HG02981 (cell line): ENCODE results near the gene GPBAR1.

ENCODE experiments used
- ATAC-seq: cut with Tn5 transposase; IDR thresholded peaks from one replicate; pipeline ENCODE4 v1.9.1; 2021; ENCODE audit warnings: mild to moderate bottlenecking, moderate library complexity; ENCODE audit not compliant: unreplicated experiment

The GPBAR1 gene

DNA sequence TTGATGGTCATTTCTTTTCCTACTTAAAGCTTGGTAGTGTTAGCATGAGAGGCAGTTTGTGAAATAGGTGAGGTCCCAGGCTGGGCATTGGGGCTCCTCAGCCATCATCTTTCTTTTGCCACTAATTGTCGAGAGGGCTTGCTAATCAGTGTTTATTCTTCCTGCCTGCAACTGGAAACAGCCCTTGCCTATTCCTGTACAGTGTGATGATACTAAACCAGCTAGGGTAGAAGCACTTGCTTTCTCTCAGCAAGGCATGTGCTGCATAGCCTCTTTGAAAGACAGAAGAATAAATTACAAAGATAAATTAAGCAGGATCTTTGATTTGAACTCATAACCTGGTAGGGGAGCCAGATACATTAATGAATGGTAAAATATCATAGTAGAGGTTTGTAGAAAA, 16.6 kb upstream of the GPBAR1 start:
- no peak for ATAC-seq

DNA sequence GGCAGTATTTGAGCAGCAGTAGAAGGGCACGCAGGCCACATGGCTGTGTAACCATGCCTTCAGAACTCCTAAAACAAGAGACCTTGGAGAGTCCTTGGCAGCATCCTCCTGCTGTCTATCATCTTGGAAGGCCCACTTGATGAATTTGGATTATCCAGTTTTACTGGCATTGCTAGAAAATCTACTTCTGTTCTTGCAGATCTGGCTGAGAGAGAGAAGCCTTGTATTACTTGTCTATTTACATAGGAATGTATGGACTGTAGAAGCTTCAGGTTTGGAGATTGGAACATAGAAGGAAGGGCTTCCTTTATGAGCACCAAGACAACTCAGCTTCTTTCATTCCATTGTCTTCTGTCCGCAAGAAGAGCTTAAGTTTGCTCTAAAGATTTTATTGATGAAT, 16.1 kb upstream of the GPBAR1 start:
- ATAC-seq: no peak

DNA sequence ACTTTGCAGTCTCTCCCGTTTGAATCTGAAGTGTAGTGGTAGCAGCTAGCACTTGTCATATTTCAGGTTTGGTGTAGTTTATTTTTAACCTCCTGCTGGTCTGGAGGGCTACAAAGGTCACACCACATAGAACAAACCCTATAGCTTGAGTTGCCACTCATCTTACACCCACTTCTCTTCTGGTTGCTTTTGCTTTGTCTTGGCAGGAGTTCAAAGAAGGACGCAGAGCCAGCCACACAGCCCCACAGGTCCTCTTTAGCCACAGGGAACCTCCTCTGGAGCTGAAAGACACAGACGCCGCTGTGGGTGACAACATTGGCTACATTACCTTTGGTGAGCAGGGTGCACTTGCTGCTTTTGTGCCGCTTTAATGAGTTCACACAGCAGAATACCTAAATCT, 15.6 kb upstream of the GPBAR1 start:
- ATAC-seq: no peak

DNA sequence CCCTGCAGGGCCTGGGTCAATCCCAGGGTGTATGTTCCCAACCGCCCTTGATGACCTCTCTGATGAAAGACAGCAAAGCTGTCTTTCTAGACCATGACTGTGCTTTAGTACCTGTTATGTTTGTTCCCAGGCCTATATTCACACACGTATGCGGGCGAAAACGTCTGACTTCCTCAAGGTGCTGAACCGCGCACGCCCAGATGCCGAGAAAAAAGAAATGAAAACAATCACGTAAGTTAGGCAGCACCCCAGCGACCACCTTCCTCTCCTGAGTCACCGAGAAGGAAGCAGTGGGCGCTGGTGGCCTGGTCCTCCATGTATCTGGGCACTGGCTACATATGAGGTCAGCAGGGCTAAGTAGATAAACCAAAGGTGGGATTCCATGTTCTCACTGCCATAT, 11.1 kb upstream of the GPBAR1 start:
- ATAC-seq: no peak

DNA sequence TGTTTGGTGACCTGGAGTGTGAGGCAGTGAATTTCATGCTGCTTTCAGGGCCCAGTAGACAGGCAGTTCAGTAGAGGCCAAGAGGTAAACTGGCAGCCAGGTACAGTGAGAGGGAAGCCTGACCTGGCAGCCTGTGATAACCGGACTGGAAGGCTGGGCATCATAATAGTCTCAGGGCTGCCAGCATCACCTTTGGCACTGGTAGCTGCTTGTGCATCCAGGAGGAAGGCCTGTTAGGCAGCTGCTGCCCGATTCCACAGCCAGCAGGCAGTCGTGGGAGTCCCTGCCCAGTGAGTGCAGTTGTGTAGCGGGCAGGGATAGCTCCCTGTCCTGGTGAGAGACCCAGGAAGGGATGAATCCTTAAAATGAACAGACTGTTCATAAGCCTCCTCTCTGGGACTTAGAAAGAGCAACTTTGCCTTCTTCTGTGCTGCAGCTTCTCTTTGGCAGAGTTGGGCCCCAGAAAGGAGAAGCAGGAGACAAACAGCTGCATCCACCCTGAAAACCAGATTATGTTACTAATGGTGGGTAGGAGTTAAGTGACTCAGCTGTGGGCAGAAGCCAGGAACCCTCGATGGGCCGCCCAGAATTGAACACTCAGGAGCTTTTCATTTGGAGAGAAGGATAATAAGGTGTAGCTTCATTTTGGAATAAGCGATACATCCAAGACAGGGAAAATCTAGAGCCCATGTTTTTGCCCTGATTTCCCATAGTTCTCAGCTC, 8.1 kb upstream of the GPBAR1 start:
- no peak for ATAC-seq

DNA sequence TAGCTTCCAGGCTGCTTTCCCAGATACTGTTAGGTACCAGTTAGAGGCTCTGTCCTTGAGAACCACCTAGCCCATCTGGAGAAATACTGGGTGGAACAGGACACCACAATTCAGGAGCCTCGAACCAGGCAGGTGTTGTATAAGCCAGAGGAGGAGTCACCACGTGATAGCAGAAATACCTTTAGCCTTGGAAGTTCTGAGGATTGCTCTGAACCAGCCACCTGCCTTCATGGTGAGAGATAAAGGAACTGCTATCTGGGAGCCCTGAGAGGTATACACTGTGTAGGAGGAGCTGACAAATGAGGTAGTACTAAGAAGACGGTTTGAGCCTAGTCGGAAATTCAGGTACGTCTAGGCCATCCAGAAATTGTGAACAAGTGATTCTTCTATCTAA, 7.6 kb upstream of the GPBAR1 start:
- no peak for ATAC-seq

DNA sequence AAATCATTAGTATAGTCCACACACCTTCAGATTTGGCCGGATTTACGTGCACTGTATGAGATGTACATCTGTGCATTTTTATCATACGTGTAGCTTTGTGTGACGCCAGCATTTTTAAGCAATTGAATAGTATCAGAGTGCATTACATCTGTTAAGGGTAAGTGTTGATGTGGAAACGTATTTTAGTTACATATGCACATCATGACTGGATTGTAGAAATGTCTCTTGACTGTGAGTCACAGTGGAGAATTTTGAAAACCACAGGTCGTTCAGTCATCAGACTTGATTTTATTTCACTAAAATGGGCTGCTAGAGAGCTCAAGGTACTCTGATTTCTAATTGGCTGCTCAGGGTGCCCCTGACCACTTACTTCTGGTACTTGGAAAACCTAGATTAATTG, 5.4 kb upstream of the GPBAR1 start:
- no peak for ATAC-seq

DNA sequence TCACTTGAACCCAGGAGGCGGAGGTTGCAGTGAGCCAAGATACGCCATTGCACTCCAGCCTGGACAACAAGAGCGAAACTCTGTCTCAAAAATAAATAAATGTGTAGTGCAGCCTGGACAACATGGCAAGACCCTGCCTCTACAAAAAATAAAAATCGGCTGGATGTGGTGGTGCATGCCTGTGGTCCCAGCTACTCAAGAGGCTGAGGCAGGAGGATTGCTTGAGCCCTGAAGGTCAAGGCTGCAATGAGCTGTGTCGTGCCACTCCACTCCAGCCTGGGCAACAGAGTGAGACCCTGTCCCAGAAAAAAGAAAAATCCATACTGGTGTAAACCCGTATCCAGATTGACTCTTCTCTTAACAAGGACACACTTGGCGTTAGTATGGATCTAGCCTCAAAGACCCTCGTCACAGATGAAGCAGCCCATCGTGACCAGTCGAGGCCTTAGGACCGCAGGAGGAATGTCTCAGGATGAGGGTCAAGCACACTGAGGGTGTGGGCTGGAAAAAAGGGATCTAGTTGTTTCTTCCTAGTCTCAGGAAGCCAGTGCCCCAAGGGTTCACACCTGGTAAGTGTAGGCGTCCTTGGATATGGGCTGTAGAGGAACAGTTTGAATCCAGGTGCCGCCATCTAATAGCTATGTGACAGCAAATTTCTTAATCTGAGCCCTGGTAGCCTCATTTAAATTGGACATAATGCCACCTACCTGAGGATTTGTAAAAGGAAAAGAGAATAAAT, 4.0 kb upstream of the GPBAR1 start:
- no peak for ATAC-seq

DNA sequence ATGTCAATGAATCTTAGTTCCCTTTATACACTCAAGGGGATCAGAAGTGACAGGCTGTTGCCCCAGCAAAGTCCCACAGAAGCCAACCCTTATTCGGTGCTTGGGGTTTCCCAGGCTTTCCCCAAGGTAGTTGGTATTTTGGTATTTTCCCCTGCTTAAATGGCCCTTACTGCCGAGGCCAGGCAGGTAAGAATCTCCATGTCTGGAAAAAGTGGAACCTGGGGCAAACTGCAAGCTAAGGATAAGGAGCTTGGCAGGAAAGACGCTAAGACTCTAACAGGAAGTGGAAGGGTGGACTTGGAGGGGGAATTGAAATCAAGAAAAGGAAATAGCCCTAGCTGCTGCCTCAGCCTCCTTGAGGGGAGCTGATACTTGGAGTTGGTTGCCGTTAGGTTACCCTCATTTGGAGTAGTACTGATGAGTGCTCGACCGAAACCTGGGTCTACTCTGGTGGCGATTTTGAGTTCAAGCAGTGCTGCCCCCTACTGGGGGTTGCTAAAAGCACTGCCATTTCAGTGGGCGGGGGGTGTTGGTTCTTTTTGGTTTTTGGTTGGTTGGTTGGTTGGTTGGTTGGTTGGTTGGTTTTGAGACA, 3.3 kb upstream of the GPBAR1 start:
- ATAC-seq: peak; percentile 88

DNA sequence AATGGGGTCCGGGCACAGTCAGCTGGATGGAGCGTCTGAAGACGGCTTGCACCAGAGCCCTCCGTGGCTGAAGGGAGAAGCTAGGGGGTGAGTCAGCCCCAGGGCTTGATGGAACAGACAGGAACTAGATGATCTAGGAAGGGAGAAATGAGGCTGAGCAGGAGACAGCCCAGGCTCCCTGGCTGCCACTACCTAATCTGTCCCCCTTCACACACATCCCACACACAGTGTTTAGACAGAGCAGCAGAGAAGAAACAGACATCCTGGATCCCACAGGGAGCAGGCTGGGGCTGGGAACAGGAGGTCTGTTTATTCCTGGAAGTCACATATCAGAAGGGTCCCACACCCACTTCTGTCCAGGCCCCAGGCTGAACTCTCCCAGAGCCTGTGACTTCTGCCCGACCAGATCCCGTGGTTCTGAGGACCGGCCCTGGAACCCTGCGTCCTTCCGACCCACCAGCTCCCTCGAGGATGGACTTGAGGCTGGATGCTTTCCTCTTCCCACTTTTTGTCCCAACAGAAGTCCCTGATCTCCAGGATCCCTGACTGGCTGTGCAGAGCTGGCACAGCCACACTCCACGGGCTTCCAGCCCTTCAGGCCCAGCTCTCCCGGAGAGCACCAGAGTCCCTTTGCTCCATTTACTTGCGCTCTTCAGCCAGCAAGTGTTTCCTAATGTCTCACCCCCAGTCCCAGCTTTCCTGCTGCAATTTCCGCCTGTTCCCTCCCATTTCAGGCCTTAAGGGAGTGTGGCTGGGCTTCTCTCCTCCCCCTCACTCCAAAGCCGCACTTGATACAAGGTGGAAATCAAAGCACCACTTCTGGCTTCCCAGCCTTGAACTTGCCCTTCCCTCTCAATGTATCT, 1.5 kb upstream of the GPBAR1 start:
- no peak for ATAC-seq

DNA sequence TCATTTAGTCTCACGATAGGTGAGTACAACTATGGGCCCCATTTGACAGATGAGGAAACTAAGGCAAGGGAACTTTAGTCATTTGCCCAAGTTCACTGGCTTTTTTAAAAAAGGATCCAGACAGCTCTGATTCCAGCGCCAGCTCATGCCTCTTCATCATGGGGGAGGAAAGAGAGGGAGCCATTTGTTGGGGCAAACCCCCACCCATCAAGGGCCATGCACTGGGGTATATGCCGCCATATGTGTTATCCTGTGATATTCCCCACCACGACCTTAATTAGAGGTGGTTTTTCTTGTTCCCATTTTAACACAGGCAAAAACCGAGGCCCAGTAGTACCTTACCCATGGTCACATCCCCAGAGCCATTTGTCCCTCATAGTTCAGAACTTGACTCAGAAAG, 649 bp upstream of the GPBAR1 start:
- ATAC-seq: no peak

DNA sequence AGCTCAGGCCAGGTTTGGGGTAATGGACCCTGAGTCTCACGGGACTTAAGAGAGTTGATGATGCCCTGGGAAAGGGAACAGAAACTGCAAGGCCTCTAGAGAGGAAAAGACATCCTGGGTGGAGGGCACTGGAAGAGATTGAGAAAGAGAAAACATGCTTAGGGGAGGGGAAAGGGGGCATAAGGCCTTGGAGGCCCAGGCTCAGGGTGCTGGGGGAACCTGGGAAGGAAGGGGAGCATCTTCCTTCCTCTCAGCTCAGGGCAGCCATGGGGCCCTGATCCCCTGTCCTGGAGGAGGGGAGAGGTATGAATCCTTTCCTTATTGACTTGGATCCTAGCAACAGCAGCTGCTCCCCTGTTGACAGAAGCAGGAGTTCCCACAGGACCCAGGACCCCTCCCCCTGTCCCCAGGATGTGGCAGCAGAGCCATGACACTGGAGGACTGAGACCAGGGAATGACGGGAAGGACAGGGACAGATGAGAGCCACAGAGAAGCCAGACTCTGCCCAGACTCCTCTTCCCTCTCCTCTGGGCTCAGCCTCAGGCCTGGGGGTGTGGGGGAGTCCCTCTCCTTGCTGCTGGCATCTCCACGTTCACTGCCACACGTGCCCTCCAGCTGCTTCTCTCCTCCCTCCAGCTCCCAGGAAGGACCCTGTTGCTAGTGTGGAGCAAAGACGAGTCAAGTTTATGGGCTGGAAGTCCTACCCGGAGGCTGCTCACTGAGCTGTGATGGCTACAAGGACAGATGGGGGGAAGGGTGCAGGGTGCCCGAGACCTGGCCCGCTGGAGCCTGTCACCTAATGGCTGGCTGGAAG, 815 bp downstream of the GPBAR1 start:
- no peak for ATAC-seq

DNA sequence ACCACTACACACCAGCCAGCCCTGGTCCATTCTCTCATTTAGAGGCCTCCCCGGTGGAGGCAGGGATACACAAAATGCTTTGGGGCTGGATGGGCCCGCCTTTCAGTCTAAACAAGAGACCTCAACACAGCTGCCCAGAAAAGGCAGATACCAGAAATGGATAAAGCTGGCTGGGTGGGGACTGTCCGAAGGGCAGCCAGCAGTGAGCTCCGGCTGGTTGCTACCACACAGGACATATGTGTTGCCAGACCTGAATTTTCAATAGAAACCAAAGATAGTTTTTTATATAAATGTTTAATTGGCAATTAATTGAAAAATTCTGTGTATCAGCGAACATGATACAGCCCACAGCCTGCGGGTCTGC, 1.4 kb downstream of the GPBAR1 start:
- ATAC-seq: no peak

DNA sequence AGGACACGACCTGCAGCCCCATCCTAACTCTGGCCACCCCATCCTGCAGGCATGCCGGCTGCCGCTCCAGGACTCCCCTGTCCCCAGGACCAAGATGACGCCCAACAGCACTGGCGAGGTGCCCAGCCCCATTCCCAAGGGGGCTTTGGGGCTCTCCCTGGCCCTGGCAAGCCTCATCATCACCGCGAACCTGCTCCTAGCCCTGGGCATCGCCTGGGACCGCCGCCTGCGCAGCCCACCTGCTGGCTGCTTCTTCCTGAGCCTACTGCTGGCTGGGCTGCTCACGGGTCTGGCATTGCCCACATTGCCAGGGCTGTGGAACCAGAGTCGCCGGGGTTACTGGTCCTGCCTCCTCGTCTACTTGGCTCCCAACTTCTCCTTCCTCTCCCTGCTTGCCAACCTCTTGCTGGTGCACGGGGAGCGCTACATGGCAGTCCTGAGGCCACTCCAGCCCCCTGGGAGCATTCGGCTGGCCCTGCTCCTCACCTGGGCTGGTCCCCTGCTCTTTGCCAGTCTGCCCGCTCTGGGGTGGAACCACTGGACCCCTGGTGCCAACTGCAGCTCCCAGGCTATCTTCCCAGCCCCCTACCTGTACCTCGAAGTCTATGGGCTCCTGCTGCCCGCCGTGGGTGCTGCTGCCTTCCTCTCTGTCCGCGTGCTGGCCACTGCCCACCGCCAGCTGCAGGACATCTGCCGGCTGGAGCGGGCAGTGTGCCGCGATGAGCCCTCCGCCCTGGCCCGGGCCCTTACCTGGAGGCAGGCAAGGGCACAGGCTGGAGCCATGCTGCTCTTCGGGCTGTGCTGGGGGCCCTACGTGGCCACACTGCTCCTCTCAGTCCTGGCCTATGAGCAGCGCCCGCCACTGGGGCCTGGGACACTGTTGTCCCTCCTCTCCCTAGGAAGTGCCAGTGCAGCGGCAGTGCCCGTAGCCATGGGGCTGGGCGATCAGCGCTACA, 2.1 kb downstream of the GPBAR1 start:
- no peak for ATAC-seq

DNA sequence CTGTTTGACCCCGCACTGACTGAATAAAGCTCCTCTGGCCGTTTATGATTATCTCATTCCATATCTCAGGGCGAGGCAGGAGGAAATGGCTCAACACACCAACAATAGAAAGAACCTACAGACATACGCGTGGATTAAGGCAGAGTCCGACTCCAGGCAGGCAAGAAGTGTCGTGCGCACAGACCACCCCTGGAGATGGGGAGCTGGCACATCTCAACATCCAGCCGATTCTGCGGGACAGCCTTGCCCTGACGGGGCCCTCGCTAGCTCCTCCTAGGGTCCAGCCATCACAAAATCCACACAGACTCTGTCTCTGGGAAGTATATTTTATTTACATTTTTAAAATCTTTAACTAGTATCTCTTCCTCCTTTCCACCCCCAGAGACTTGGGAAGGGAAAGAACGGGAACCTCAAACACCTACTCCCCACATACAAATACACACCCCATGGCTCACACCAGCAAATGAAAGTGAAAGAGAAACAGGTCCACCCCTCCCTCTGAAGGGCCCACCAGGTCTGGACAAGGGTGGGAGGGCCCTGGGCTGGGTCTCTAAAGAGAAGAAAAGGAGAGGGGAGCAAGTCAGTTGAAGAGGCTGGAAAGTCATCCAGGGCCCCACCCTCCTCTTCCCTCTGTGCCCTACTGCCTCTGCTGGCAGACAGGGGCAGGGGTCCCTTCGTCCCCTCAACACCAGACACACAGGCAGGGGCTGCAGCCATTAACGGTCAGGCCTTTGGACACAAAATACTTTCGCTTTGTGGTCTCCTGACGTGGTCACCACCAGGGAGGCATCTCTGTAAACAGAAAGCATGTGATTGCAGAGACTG, 3.2 kb downstream of the GPBAR1 start:
- no peak for ATAC-seq

DNA sequence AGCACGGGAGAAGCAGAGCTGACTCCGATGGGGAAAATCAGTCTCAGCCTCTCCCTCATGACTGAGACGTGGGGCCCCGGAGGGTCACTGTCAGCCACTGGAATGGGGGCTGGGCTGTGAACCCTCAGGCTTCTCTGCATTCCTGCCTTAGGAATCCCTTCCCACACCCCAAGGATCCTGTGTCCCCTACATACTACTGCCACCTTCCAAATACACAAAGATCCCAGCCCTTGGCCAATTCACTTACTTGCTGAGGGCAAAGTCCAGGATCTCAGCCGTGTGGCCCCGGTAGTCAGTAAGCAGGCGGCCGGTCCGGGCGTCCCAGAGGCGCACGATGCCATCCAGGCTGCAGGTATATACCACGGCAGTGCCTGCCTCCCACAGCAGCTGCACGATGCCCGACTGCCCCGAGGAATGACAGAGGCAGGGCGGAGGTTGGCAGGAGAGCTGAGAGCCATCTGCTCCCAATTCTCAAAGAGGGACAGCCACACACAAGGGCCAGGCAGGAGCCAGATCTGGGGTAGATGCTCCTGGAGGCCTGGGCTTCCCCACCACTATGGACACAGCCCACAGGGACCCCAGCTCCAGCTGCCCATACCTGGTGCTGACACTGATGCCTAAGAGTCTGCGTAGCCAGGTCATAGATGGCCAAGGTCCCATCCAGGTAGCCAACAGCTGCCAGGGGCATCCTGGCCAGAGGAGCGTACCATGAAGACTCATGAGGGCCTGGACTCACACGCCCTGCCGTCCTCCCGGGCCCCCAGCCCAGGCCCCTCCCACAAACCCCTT, 4.2 kb downstream of the GPBAR1 start:
- ATAC-seq: no peak

DNA sequence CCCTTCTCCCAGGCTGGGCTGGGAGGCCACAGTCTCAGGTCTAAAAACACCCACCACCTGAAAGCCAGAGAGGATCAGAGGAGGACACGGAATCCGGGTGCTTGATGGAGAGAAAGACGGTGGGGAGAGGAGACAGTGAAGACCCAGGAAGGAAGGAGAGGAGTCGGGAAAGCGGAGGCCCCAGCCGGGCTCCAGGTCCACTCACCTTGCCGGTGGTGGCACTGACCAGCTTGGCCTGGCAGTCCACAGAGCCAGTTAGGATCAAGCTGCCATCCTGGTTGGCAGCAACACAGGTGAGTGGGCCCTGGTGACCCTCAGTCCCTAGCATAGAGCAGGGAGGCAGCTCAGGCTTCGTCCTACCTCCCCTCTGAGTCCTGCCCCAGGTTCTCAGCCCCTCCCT, 4.8 kb downstream of the GPBAR1 start:
- no peak for ATAC-seq
